ACC112 (cell line): ENCODE data around the gene DUXB.

Experiments used
- H2AFZ ChIP-seq: fragments of 200-600 bp; sonication (generic); one replicate; pipeline ENCODE4 v1.6.0; 2017; ENCODE audit warnings: antibody characterized with exemption, low read length; ENCODE audit not compliant: unreplicated experiment
- H3K27ac ChIP-seq: fragments of 200-600 bp; sonication (generic); 2 replicates; pipeline ENCODE4 v1.5.1; 2014; ENCODE audit warnings: low read depth, mild to moderate bottlenecking, antibody characterized with exemption, low read length, moderate library complexity
- H3K27me3 ChIP-seq: fragments of 200-600 bp; sonication (generic); 2 replicates; pipeline ENCODE4 v1.6.1; 2014; ENCODE audit warnings: mild to moderate bottlenecking, antibody characterized with exemption, low read length, moderate library complexity, mixed read lengths; ENCODE audit not compliant: insufficient read depth
- H3K36me3 ChIP-seq: fragments of 200-600 bp; sonication (generic); 2 replicates; pipeline ENCODE4 v1.6.1; 2016; ENCODE audit warnings: mild to moderate bottlenecking, antibody characterized with exemption, low read length, moderate library complexity, mixed read lengths; ENCODE audit not compliant: insufficient read depth
- H3K4me1 ChIP-seq: fragments of 200-600 bp; sonication (generic); one replicate; pipeline ENCODE4 v1.6.1; 2016; ENCODE audit warnings: low read length, mixed read lengths; ENCODE audit not compliant: insufficient read depth, unreplicated experiment, control insufficient read depth
- H3K4me3 ChIP-seq: fragments of 200-600 bp; sonication (generic); 2 replicates; pipeline ENCODE4 v1.5.1; 2014; ENCODE audit warnings: mild to moderate bottlenecking, low read depth, low read length
- H3K79me2 ChIP-seq: fragments of 200-600 bp; sonication (generic); one replicate; pipeline ENCODE4 v1.6.0; 2016; ENCODE audit warnings: low read length; ENCODE audit not compliant: control insufficient read depth, unreplicated experiment, insufficient read depth

DUXB gene

GRCh38 chr16:75667503-75667902 is 33.8 kb downstream of the DUXB start:
- Histone ChIP-seq H3K79me2 (no peaks in the 10 kb centered on the region), H2AFZ (no peak overlapping the region), H3K27me3 (no peaks in the 10 kb centered on the region), H3K27ac (no peak overlapping the region), H3K4me1 (no peaks in the 10 kb centered on the region), H3K4me3 (no peak overlapping the region), H3K36me3 (no peaks in the 10 kb centered on the region)

- Histone ChIP-seq H3K27ac (no peak overlapping the region), H2AFZ (no peak overlapping the region), H3K27me3 (no peaks in the 10 kb centered on the region), H3K79me2 (no peaks in the 10 kb centered on the region), H3K4me1 (no peaks in the 10 kb centered on the region), H3K36me3 (peaks cover 16% of the 10 kb centered on the region), H3K4me3 (no peak overlapping the region)
Measured at GRCh38 chr16:75660726-75661302, 40.4 kb downstream of the DUXB start.

GRCh38 chr16:75660321-75660720 is 40.9 kb downstream of the DUXB start:
- H2AFZ ChIP-seq = no peak overlapping the region
- H3K27me3 ChIP-seq = no peaks in the 10 kb centered on the region
- H3K4me3 ChIP-seq = no peak overlapping the region
- H3K36me3 ChIP-seq = peaks cover 19% of the 10 kb centered on the region
- no peaks in the 10 kb centered on the region for H3K4me1 ChIP-seq
- no peak overlapping the region for H3K27ac ChIP-seq
- H3K79me2 ChIP-seq = no peaks in the 10 kb centered on the region

- no peak overlapping the region for H2AFZ ChIP-seq
- H3K79me2 ChIP-seq = peaks cover 7% of the 10 kb centered on the region
- peaks cover 26% of the 10 kb centered on the region for H3K36me3 ChIP-seq
- H3K27me3 ChIP-seq = no peaks in the 10 kb centered on the region
- H3K4me1 ChIP-seq = peaks cover under 1% of the 10 kb centered on the region
- no peak overlapping the region for H3K27ac ChIP-seq
- H3K4me3 ChIP-seq = no peak overlapping the region
Measured at GRCh38 chr16:75658175-75658574, 43.1 kb downstream of the DUXB start.

GRCh38 chr16:75653922-75654321 is 47.3 kb downstream of the DUXB start:
- no peak overlapping the region for H3K4me3 ChIP-seq
- H3K79me2 ChIP-seq = peaks cover 48% of the 10 kb centered on the region
- no peak overlapping the region for H3K27ac ChIP-seq
- H3K4me1 ChIP-seq = peaks cover 21% of the 10 kb centered on the region
- H3K27me3 ChIP-seq = no peaks in the 10 kb centered on the region
- no peak overlapping the region for H2AFZ ChIP-seq
- peaks cover 26% of the 10 kb centered on the region for H3K36me3 ChIP-seq

GRCh38 chr16:75648265-75649076 is 52.8 kb downstream of the DUXB start:
- peaks cover 13% of the 10 kb centered on the region; the same call in 1 of the 2 replicates for H3K36me3 ChIP-seq
- peak overlapping the region; percentile 91 for H3K4me3 ChIP-seq
- H3K27me3 ChIP-seq = no peaks in the 10 kb centered on the region
- H3K4me1 ChIP-seq = peaks cover 28% of the 10 kb centered on the region
- H2AFZ ChIP-seq = peak overlapping the region; percentile 98
- H3K27ac ChIP-seq = peak overlapping the region; percentile 76
- peaks cover 95% of the 10 kb centered on the region for H3K79me2 ChIP-seq

GRCh38 chr16:75647492-75648264 is 53.6 kb downstream of the DUXB start, which contains the start of the genes KARS1 and TERF2IP:
TSS of gene KARS1 (minus strand) at chr16:75647665. CDS start at chr16:75647639, 26 bp downstream.
TSS of gene TERF2IP (plus strand) at chr16:75647773. CDS start at chr16:75647883, 110 bp downstream.
- H2AFZ ChIP-seq = peak within 1 kb of the TSS; percentile 98

GRCh38 chr16:75647112-75647491 is 54.2 kb downstream of the DUXB start:
- no peaks in the 10 kb centered on the region for H3K27me3 ChIP-seq
- peak overlapping the region; percentile 91 for H3K4me3 ChIP-seq
- peaks cover 95% of the 10 kb centered on the region for H3K79me2 ChIP-seq
- peak overlapping the region; percentile 39 for H3K27ac ChIP-seq
- H3K36me3 ChIP-seq = peaks cover 21% of the 10 kb centered on the region
- peak overlapping the region; percentile 81 for H2AFZ ChIP-seq
- H3K4me1 ChIP-seq = peaks cover 21% of the 10 kb centered on the region

More at GRCh38 chr16:75647492-75648264, 53.6 kb downstream of the DUXB start, which contains the start of the genes KARS1 and TERF2IP:
- H3K79me2 ChIP-seq = peaks cover 94% of the 10 kb centered on the region
- no peaks in the 10 kb centered on the region for H3K27me3 ChIP-seq
- peaks cover 16% of the 10 kb centered on the region for H3K36me3 ChIP-seq
- peak within 1 kb of the TSS; percentile 91 for H3K4me3 ChIP-seq
- H3K4me1 ChIP-seq = peaks cover 22% of the 10 kb centered on the region
- peak within 1 kb of the TSS; percentile 76 for H3K27ac ChIP-seq

- Histone ChIP-seq H3K4me1 (peaks cover 7% of the 10 kb centered on the region), H3K27me3 (no peaks in the 10 kb centered on the region), H3K36me3 (peaks cover 41% of the 10 kb centered on the region), H2AFZ (no peak overlapping the region), H3K4me3 (no peak overlapping the region), H3K27ac (no peak overlapping the region), H3K79me2 (peaks cover 75% of the 10 kb centered on the region)
Measured at GRCh38 chr16:75644240-75645012, 56.8 kb downstream of the DUXB start.
